SK-N-SH treated with all-trans-retinoic acid at 6 μM for 48 hours (cell line): Measurements from ENCODE around the gene PTPN11.

Source experiments
- ARNTL ChIP-seq: fragments of 450-650 bp; formaldehyde crosslinking; IDR thresholded peaks from 2 replicates; pipeline ENCODE4 v1.5.0; 2020; ENCODE audit warnings: low read depth, mild to moderate bottlenecking, moderate library complexity, borderline replicate concordance
- BACH2 ChIP-seq: fragments of 250-450 bp; sonication (Bioruptor Pico); IDR thresholded peaks from 2 replicates; pipeline ENCODE4 v1.9.0; 2021; ENCODE audit warnings: mild to moderate bottlenecking, borderline replicate concordance
- CSDC2 ChIP-seq: fragments of 250-450 bp; sonication (Bioruptor Pico); IDR thresholded peaks from 2 replicates; pipeline ENCODE4 v1.5.0; 2020; ENCODE audit warnings: mild to moderate bottlenecking, moderate library complexity
- GLIS3 ChIP-seq: fragments of 250-450 bp; sonication (Bioruptor Pico); IDR thresholded peaks from 2 replicates; pipeline ENCODE4 v1.5.0; 2020; ENCODE audit warnings: mild to moderate bottlenecking, moderate library complexity
- ISL1 ChIP-seq: fragments of 250-450 bp; sonication (Bioruptor Pico); IDR thresholded peaks from 2 replicates; pipeline ENCODE4 v2.1.2; 2022; ENCODE audit warnings: mild to moderate bottlenecking, moderate library complexity
- OSR1 ChIP-seq: fragments of 250-450 bp; sonication (Bioruptor Pico); IDR thresholded peaks from 2 replicates; pipeline ENCODE4 v1.8.0; 2022; ENCODE audit warnings: moderate library complexity, mild to moderate bottlenecking, inconsistent platforms
- PATZ1 ChIP-seq: fragments of 250-450 bp; sonication (Bioruptor Pico); IDR thresholded peaks from 2 replicates; pipeline ENCODE4 v1.8.0; 2020; ENCODE audit warnings: mild to moderate bottlenecking, moderate library complexity, borderline replicate concordance
- RARB ChIP-seq: fragments of 250-450 bp; sonication (Bioruptor Pico); IDR thresholded peaks from 2 replicates; pipeline ENCODE4 v1.8.0; 2021; ENCODE audit warnings: mild to moderate bottlenecking, moderate library complexity
- TOX ChIP-seq: fragments of 250-450 bp; sonication (Bioruptor Pico); IDR thresholded peaks from 2 replicates; pipeline ENCODE4 v1.8.0; 2021; ENCODE audit warnings: mild to moderate bottlenecking, moderate library complexity, borderline replicate concordance
- ZC3H10 ChIP-seq: fragments of 250-450 bp; sonication (Bioruptor Pico); IDR thresholded peaks from 2 replicates; pipeline ENCODE4 v1.5.1; 2021; ENCODE audit warnings: mild to moderate bottlenecking, moderate library complexity
- ZFP3 ChIP-seq: fragments of 250-450 bp; sonication (Bioruptor Pico); IDR thresholded peaks from 2 replicates; pipeline ENCODE4 v1.5.0; 2020; ENCODE audit warnings: mild to moderate bottlenecking, moderate library complexity
- ZNF565 ChIP-seq: fragments of 450-650 bp; formaldehyde crosslinking; conservative IDR thresholded peaks from 2 replicates; pipeline ENCODE4 v1.5.0; 2020; ENCODE audit warnings: low read depth, mild to moderate bottlenecking, moderate library complexity
- ZNF8 ChIP-seq: fragments of 450-650 bp; formaldehyde crosslinking; IDR thresholded peaks from 2 replicates; pipeline ENCODE4 v1.5.0; 2020; ENCODE audit warnings: mild to moderate bottlenecking, moderate library complexity

- TF ChIP-seq ZFP3 (CRISPR knock-in tag) (no peak), ARNTL (CRISPR knock-in tag) (no peak), GLIS3 (CRISPR knock-in tag) (no peak), RARB (no peak), ZNF565 (CRISPR knock-in tag) (no peak), ZNF8 (CRISPR knock-in tag) (no peak), PATZ1 (no peak), TOX (CRISPR knock-in tag) (no peak), OSR1 (CRISPR knock-in tag) (no peak), ISL1 (CRISPR knock-in tag) (no peak), CSDC2 (no peak), BACH2 (CRISPR knock-in tag) (no peak), ZC3H10 (CRISPR knock-in tag) (no peak)
Observed at GRCh38 chr12:112498580-112498979, 79.8 kb downstream of the PTPN11 start.
